ENCODE measurements around the gene VPS35L.
"Not testable (repeated sequence)": the region's sequence is repeated elsewhere in the genome, so short reads cannot be mapped to it uniquely, and the experiment has no call there.

Gene VPS35L

GRCh38 chr16:19716183-19716582 lies 160.7 kb downstream of the VPS35L start:
- in situ Hi-C loops (cut with MboI; ENCODE audit: low sequenced_read_pairs, unreplicated experiment), result no loop called here
- no peak for TF ChIP-seq CTCF (IDR thresholded peaks at IDR 0.05; ENCODE audit: borderline replicate concordance, control extremely low read depth, extremely low read depth, insufficient read depth, missing control alignments)
- DNase-seq (ENCODE audit: low spot score), result no peak

- in situ Hi-C loops (cut with MboI; ENCODE audit: low sequenced_read_pairs, unreplicated experiment); DNase-seq (ENCODE audit: low spot score): not testable (repeated sequence)
These were observed 161.2 kb downstream of the VPS35L start for GRCh38 chr16:19716728-19717127.

GRCh38 chr16:19717314-19717713 lies 161.8 kb downstream of the VPS35L start:
- DNase-seq (ENCODE audit: low spot score), result no peak
- in situ Hi-C loops (cut with MboI; ENCODE audit: low sequenced_read_pairs, unreplicated experiment), result no loop called here
- TF ChIP-seq CTCF (IDR thresholded peaks at IDR 0.05; ENCODE audit: borderline replicate concordance, control extremely low read depth, extremely low read depth, insufficient read depth, missing control alignments), result no peak

GRCh38 chr16:19717741-19718623 lies 162.5 kb downstream of the VPS35L start, which contains the start of the genes IQCK and KNOP1:
IQCK (plus strand) TSS chr16:19718271; CDS start chr16:19718307, 36 bp downstream.
KNOP1 (minus strand) TSS chr16:19718227; CDS start chr16:19715035, 3,192 bp downstream.
- in situ Hi-C loops (cut with MboI; ENCODE audit: low sequenced_read_pairs, unreplicated experiment), result no loop called here
- peak; percentile 98 for DNase-seq (ENCODE audit: low spot score)
- no peak for TF ChIP-seq CTCF (IDR thresholded peaks at IDR 0.05; ENCODE audit: borderline replicate concordance, control extremely low read depth, extremely low read depth, insufficient read depth, missing control alignments)

- in situ Hi-C loops (cut with MboI; ENCODE audit: low sequenced_read_pairs, unreplicated experiment), result no loop called here
- DNase-seq (ENCODE audit: low spot score), result no peak
- no peak for TF ChIP-seq CTCF (IDR thresholded peaks at IDR 0.05; ENCODE audit: borderline replicate concordance, control extremely low read depth, extremely low read depth, insufficient read depth, missing control alignments)
These were observed 163.1 kb downstream of the VPS35L start for GRCh38 chr16:19718624-19718965.

GRCh38 chr16:19722269-19722952 lies 166.9 kb downstream of the VPS35L start:
- no peak for TF ChIP-seq CTCF (IDR thresholded peaks at IDR 0.05; ENCODE audit: borderline replicate concordance, control extremely low read depth, extremely low read depth, insufficient read depth, missing control alignments)
- in situ Hi-C loops (cut with MboI; ENCODE audit: low sequenced_read_pairs, unreplicated experiment), result no loop called here
- no peak for DNase-seq (ENCODE audit: low spot score)

GRCh38 chr16:19722981-19723380 lies 167.5 kb downstream of the VPS35L start:
- in situ Hi-C loops (cut with MboI; ENCODE audit: low sequenced_read_pairs, unreplicated experiment), result no loop called here
- no peak for DNase-seq (ENCODE audit: low spot score)

More at GRCh38 chr16:19722981-19723380, 167.5 kb downstream of the VPS35L start:
- TF ChIP-seq CTCF (IDR thresholded peaks at IDR 0.05; ENCODE audit: borderline replicate concordance, control extremely low read depth, extremely low read depth, insufficient read depth, missing control alignments), result no peak
